T-helper 1 cell treated with Interleukin-12 subunit alpha and Interleukin-12 subunit beta and Interleukin-4 antibody, amounts not matched to agents 30 μg/mL and 1 μg/mL, for 36 hours (primary cell): ENCODE data around the gene FAT2.

Experiments used
- H3K27ac Mint-ChIP-seq: one replicate; pipeline ENCODE4 v1.8.0; 2021; ENCODE audit warnings: mild to moderate bottlenecking, mixed read lengths
- H3K27me3 Mint-ChIP-seq: one replicate; pipeline ENCODE4 v1.8.0; 2021; ENCODE audit warnings: low read depth, mixed read lengths
- H3K36me3 Mint-ChIP-seq: one replicate; pipeline ENCODE4 v1.8.0; 2021; ENCODE audit warnings: low read depth, mixed read lengths
- H3K4me1 Mint-ChIP-seq: one replicate; pipeline ENCODE4 v1.8.0; 2021; ENCODE audit warnings: low read depth, mixed read lengths
- H3K4me3 Mint-ChIP-seq: one replicate; pipeline ENCODE4 v1.8.0; 2021; ENCODE audit warnings: mild to moderate bottlenecking, moderate library complexity, mixed read lengths
- H3K9me3 Mint-ChIP-seq: one replicate; pipeline ENCODE4 v1.8.0; 2021; ENCODE audit warnings: mixed read lengths

The FAT2 gene

DNA sequence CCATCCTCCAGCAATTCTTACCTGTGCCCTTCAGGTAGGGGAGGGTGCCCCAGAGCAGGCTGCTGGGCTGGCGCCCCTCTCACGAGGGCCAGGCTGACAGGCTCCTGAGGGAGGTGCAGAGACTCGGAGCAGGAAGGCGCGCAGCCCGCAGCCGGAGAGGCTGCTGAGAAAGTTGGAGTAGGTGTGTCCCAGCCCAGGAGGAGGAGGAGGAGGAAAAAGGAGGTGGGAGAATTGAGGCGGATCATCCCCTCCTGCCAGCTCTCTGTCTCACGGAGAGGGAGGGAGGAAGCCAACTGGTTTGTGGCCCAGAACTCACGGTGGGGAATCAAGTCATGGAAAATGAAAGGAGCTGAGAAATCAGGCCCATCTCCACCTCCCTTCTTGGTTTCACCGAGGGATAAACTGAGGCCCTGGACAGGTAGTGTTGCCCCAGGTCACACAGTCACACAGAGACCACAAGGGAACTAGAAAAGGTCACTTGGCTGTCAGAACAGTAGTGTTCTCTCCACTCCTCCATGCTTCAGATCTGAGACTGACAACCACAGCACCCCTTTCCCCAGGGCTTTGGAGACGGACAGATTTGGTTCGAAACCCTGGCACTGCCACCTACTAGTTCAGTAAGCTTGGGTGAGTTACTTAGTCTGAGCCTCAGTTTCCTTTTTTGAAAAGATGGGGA is at the start of gene FAT2:
FAT2 (minus strand) TSS at position 188 of the 676 bp plus-strand sequence. CDS start 22,400 bp downstream, outside the sequence.
- Mint-ChIP-seq H3K9me3 (no peaks in the 10 kb centered on the region), H3K4me1 (no peaks in the 10 kb centered on the region), H3K4me3 (no peak within 1 kb of the TSS), H3K27ac (no peak within 1 kb of the TSS), H3K27me3 (no peaks in the 10 kb centered on the region), H3K36me3 (no peaks in the 10 kb centered on the region)

DNA sequence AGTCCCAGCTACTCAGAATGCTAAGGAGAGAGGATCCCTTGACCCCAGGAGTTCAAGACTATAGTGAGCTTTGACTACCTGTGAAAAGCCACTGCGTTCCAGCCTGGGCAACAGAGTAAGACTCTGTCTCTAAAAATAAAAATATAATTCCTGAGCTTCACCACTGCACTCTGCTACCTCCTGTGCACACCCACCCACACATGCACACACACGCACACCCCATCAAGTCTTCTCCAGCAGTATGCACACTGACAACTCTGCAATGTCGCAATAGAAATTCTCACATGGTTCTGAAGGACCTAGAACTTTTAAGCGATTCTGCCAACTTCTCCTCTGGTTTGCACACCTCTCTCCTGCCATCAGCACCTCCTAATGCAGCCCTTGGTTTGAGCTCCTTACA is 47.5 kb upstream of the FAT2 start:
- Mint-ChIP-seq H3K27ac (no peak overlapping the region), H3K4me3 (no peak overlapping the region), H3K36me3 (no peaks in the 10 kb centered on the region), H3K4me1 (no peaks in the 10 kb centered on the region), H3K27me3 (peaks cover 17% of the 10 kb centered on the region), H3K9me3 (no peaks in the 10 kb centered on the region)

DNA sequence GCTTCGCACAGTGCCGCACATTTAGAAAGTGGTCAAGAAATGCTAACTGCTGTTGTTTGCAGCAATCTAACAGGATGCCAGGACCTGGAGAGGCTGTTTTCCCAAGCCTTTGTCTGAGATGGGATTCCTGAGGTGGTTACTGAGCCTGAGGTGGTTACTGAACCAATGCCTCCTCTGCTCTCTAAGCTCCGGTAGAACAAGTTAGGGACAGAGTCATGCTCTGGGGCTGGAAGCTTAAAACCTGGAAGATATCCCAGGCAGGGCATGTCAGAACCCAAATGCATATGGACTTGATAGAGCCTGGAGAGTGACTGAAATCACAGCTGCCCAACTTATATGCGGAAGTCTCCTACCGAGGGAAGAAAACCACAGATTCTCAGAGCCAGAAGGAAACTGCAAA is 46.5 kb upstream of the FAT2 start:
- Mint-ChIP-seq H3K36me3 (no peaks in the 10 kb centered on the region), H3K9me3 (no peaks in the 10 kb centered on the region), H3K4me3 (no peak overlapping the region), H3K27ac (no peak overlapping the region), H3K4me1 (no peaks in the 10 kb centered on the region), H3K27me3 (peaks cover 17% of the 10 kb centered on the region)

- H3K27ac Mint-ChIP-seq: no peak overlapping the region
- no peak overlapping the region for H3K4me3 Mint-ChIP-seq
- peaks cover 11% of the 10 kb centered on the region for H3K27me3 Mint-ChIP-seq
Observed at GRCh38 chr5:151633892-151634291, 42.8 kb upstream of the FAT2 start.

DNA sequence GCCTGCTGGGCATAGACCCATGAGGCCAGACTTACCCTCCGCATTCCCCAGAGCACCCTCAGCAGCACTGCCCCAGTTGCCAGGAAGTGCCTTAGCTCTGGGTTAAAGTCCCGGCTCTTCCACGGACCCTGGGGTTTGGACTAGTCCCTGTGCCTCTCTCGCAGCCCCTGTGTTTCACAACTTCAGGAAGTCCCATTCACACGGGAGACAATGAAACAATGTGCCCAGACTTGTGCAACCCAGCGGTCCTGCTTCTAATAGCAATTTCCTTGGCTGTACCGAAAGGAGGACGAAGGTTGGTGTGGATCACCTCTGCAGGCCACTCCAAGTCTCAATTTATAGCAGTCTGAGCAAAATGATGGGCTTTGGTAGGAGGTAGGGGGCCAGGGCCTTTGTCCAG is 41.8 kb upstream of the FAT2 start:
- no peak overlapping the region for H3K27ac Mint-ChIP-seq
- H3K27me3 Mint-ChIP-seq: peaks cover 4% of the 10 kb centered on the region
- no peaks in the 10 kb centered on the region for H3K4me1 Mint-ChIP-seq
- no peak overlapping the region for H3K4me3 Mint-ChIP-seq
- H3K36me3 Mint-ChIP-seq: no peaks in the 10 kb centered on the region
- H3K9me3 Mint-ChIP-seq: no peaks in the 10 kb centered on the region

More at GRCh38 chr5:151633892-151634291, 42.8 kb upstream of the FAT2 start:
- Mint-ChIP-seq H3K4me1 (no peaks in the 10 kb centered on the region), H3K9me3 (no peaks in the 10 kb centered on the region), H3K36me3 (no peaks in the 10 kb centered on the region)

DNA sequence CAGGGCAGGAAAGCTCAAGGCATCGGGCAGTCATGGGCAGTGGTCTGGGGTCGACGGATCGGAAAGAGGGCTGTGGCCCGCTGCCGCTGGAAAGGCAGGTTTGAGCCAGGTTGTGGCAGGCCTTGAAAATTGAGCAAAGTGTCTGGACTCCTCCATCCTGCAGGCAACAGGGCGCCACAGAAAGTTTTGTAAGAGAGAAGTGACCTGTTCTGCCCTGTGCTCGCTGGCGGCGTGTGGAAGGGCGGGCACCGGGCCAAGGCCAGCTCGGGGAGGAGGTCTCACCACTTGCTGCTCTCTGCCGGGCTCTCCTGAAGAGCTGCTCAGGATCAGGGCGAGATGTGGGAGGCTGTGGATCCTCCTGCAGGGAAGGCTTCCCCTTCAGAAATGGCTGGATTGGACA is 41.4 kb upstream of the FAT2 start:
- Mint-ChIP-seq H3K36me3 (no peaks in the 10 kb centered on the region), H3K4me1 (no peaks in the 10 kb centered on the region), H3K27me3 (peaks cover 4% of the 10 kb centered on the region), H3K4me3 (no peak overlapping the region), H3K27ac (no peak overlapping the region), H3K9me3 (no peaks in the 10 kb centered on the region)

- Mint-ChIP-seq H3K27me3 (peaks cover 4% of the 10 kb centered on the region), H3K4me1 (no peaks in the 10 kb centered on the region), H3K36me3 (no peaks in the 10 kb centered on the region)
Observed at GRCh38 chr5:151631941-151632340, 40.8 kb upstream of the FAT2 start.

DNA sequence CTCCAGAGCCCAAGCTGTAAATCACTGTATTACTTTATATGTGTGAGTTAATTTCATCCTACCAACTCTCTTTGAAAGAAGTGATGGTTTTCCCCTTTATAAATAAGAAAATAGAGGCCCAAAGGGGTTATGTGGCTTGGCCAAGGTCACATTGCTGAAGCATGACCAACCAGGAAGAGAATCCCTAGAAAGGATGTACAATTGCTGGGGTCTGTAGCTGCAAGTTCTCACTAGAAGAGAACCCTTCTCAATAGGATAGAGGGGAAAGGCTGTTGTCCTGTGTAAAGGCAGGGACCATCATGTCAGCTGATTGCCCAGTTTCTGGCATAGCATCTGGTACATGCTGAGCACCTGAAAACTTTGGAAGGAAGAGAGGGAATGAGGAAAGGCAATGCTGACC is 39.0 kb upstream of the FAT2 start:
- Mint-ChIP-seq H3K27ac (no peak overlapping the region), H3K27me3 (peaks cover 4% of the 10 kb centered on the region), H3K9me3 (no peaks in the 10 kb centered on the region), H3K4me3 (no peak overlapping the region), H3K36me3 (no peaks in the 10 kb centered on the region), H3K4me1 (no peaks in the 10 kb centered on the region)

More at GRCh38 chr5:151631941-151632340, 40.8 kb upstream of the FAT2 start:
- Mint-ChIP-seq H3K9me3 (no peaks in the 10 kb centered on the region), H3K27ac (no peak overlapping the region), H3K4me3 (no peak overlapping the region)

DNA sequence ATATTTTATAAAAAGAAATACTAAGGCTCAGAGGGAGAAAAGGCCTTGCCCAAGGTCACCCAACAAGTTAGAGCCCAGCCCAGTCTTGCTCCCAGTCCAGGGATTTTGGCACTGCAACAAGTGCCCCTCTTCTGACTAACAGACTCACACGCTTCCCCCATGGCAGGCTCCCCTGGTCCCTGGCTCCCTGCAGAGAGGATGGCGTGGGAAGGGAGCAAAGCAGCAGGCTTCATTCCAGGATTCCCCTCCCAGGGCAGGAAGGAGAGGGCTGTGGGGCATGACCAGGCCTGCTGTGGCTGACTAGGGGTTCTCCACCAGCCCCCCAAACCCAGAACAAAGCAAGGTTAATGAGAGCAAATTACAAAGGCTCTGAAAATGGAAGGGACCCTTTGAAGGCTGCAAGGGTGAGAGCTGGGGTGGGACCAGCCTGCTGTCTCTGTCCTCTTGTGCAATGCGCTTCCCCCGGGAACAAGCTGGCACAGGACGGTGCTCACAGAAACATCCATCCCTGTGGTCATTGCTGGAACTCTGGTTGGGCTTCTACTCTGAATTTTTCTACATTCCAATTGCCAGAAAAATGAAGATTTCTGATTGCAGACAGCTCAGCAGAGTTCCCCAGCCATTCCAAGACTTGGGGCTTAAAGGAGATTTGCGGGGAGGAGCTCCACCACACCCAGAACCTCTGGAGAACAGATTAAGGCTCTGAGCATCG is 37.1 kb upstream of the FAT2 start:
- Mint-ChIP-seq H3K27me3 (peaks cover 4% of the 10 kb centered on the region), H3K9me3 (no peaks in the 10 kb centered on the region), H3K36me3 (no peaks in the 10 kb centered on the region), H3K27ac (no peak overlapping the region), H3K4me3 (no peak overlapping the region), H3K4me1 (no peaks in the 10 kb centered on the region)

DNA sequence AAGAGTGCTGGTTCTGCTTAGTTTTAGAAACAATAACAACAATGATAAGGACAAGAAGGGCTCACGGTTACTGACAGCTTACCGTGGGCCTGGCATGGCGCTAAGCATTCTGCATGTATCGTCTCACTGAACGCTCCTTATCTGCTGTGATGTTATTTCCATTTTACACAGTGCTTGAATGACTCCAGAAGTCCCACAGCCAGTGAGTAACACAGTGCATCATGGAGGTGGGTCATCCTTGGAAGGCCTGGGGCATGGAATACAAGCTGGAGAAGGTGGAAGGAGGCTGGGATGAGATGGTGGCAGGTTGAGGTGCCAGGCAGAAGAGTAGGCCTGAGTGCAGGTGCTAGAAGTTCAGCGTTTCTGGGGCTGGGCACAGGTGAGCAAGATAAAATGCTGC is 36.5 kb upstream of the FAT2 start:
- Mint-ChIP-seq H3K9me3 (no peaks in the 10 kb centered on the region), H3K4me1 (no peaks in the 10 kb centered on the region), H3K36me3 (no peaks in the 10 kb centered on the region), H3K27ac (no peak overlapping the region), H3K27me3 (peaks cover 4% of the 10 kb centered on the region), H3K4me3 (no peak overlapping the region)

DNA sequence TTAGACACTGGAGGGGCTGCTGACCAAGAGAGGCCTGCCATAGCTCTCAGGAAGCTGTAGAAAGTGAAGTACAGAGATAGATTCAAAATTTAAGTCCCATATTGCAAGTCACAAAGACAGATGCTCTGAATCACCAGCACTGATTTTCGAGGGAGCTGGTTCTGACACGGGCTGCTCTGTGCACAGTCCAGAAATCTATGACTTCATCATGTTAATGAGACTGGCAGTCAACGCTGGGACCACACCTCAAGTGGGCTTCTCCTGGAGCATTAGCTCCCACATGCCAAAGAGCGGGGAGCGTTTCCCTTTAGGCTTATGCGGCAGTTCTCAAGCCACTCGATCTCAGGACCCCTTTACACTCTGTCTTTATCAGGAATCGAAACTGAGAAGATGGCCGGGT is 34.2 kb upstream of the FAT2 start:
- Mint-ChIP-seq H3K36me3 (no peaks in the 10 kb centered on the region), H3K9me3 (no peaks in the 10 kb centered on the region), H3K4me1 (no peaks in the 10 kb centered on the region), H3K27ac (no peak overlapping the region), H3K27me3 (no peaks in the 10 kb centered on the region), H3K4me3 (no peak overlapping the region)

DNA sequence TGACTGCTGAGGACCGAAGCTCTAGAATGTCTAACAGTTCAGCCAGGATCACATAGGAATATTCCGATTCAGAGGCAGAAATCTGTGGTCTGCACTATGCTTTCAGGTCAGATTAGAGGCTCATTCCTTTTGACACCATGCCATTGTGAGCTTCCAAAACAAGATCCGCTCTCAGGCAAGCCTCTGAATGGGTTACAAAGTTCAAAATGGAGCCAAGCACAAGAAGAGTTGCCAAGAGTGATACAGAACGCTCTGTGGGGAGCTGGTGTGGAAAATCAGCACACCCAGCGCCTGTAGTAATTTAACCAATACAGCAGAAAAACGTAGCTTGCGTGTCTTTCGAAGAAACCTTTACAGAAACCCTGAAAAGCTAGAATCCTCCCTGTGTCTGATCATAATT is 33.3 kb upstream of the FAT2 start:
- H3K27ac Mint-ChIP-seq: no peak overlapping the region
- no peaks in the 10 kb centered on the region for H3K9me3 Mint-ChIP-seq

DNA sequence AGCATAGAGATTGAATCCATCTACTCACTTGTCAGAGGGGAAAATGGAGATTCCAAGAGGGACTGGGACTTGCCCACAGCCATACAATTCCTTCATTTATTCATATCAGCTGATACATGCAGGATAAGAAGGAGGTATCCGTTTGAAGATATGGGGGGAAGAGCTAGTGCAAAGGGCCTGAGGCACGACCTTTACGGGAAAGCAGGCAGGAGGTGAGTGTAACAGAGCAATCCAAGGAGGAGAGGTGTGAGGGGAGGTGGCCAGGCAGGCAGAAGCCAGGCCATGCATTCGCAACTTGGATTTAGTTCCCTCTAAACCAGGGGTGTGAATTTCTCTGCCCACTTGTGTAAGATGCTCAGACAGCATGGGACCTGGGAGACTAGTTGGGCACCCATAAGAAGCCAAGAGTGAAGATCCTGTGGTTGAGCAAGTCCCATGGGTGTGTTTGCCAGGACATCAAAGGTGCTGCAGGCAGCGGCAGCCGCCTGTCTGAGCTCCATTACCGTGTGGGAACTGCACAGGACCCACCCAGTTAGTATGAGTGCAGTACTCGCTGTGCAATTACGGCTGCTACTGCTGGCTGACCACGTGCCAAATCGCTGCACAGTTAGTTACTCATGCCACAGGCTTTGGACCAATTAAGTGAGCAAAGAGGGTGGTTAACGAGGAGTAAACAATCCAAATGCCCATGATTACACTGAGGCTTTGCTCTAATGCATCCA is 31.4 kb upstream of the FAT2 start:
- Mint-ChIP-seq H3K27ac (no peak overlapping the region), H3K36me3 (no peaks in the 10 kb centered on the region), H3K9me3 (no peaks in the 10 kb centered on the region), H3K4me1 (no peaks in the 10 kb centered on the region), H3K27me3 (no peaks in the 10 kb centered on the region), H3K4me3 (no peak overlapping the region)

More for the DNA sequence above, 33.3 kb upstream of the FAT2 start:
- Mint-ChIP-seq H3K4me3 (no peak overlapping the region), H3K4me1 (no peaks in the 10 kb centered on the region), H3K27me3 (no peaks in the 10 kb centered on the region), H3K36me3 (no peaks in the 10 kb centered on the region)

DNA sequence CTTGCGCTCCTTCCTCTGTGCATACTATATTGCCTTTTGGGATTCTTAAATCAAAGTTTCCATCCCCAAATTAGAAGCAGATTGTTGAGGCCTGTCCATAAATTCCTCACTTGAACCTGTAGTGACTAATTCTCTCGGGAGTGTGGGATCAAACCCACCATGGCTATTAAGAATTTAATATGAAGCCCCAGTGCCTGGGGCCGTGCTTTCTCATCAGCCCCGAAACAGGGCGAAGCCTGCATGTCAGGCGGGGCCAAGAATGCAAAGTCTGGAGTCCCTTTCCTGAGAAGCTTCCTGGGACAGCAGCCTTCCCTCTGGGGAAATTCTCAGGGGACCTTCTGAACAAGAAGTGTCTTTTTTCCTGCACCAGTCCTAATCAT is 29.3 kb upstream of the FAT2 start:
- Mint-ChIP-seq H3K36me3 (no peaks in the 10 kb centered on the region), H3K27ac (no peak overlapping the region), H3K4me3 (no peak overlapping the region), H3K9me3 (no peaks in the 10 kb centered on the region), H3K4me1 (no peaks in the 10 kb centered on the region), H3K27me3 (peaks cover 6% of the 10 kb centered on the region)
